ENCODE data around the gene SMYD3.

SMYD3 gene

DNA sequence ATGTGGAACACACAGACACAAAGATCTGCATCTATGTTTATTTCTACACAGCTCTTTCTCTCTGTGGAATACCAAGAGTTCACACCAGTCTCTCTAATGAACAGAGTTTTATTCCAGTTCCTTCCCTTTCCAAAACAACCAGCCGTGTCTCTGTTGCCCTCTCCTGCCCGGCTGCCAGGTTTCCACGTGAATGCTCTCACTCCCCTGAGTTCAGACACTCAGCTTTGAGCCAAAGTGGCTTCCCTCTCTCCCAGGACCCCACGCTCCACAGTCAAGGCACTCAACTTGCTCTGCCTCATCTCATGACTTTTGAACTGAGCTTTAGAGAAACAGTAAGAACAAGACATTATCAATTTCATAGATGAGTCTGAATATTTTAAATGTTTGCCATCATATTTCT is 488.9 kb downstream of the SMYD3 start:
- Histone ChIP-seq H3K9me3 (no peaks in the 10 kb centered on the region), H3K4me1 (no peaks in the 10 kb centered on the region), H3K4me3 (ENCODE audit: low read depth, low read length) (no peak overlapping the region), H3K36me3 (no peaks in the 10 kb centered on the region), H3K27me3 (no peaks in the 10 kb centered on the region)
- no peak for DNase-seq
- TF ChIP-seq, protein P1, sequence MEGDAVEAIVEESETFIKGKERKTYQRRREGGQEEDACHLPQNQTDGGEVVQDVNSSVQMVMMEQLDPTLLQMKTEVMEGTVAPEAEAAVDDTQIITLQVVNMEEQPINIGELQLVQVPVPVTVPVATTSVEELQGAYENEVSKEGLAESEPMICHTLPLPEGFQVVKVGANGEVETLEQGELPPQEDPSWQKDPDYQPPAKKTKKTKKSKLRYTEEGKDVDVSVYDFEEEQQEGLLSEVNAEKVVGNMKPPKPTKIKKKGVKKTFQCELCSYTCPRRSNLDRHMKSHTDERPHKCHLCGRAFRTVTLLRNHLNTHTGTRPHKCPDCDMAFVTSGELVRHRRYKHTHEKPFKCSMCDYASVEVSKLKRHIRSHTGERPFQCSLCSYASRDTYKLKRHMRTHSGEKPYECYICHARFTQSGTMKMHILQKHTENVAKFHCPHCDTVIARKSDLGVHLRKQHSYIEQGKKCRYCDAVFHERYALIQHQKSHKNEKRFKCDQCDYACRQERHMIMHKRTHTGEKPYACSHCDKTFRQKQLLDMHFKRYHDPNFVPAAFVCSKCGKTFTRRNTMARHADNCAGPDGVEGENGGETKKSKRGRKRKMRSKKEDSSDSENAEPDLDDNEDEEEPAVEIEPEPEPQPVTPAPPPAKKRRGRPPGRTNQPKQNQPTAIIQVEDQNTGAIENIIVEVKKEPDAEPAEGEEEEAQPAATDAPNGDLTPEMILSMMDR (IDR thresholded peaks at IDR 0.05; ENCODE audit: low read depth, low read length), result no peak

DNA sequence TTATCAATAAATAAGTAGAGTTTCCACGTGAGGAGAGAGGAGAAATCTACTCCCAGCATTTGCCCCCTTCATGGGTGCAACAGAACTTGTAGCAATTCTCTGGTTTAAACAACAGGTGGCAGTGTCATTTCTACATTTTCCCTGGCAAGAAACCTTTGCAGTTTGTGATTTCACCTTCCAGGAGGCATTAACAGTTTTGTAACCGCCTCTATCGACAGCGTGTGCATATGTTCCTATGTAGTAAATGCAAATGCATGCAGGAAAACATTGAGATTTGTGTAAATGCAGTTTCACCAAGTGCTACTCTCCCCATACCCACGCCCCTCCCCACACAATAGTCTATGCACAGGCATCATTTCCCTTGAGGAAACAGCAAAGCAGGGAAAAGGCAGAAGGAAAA is 494.7 kb downstream of the SMYD3 start:
- 0 out of 2 replicates have a peak overlapping the region, but pooled peaks have one; percentile 9 for H3K4me3 ChIP-seq (ENCODE audit: low read depth, low read length)
- H3K27me3 ChIP-seq, result no peaks in the 10 kb centered on the region
- no peaks in the 10 kb centered on the region for H3K36me3 ChIP-seq
- TF ChIP-seq, protein P1 (IDR thresholded peaks at IDR 0.05; ENCODE audit: low read depth, low read length), result peak; percentile 81
- peaks cover 4% of the 10 kb centered on the region; the same call in 1 of the 2 replicates for H3K4me1 ChIP-seq
- peak; percentile 24 for DNase-seq
- H3K9me3 ChIP-seq, result no peaks in the 10 kb centered on the region

DNA sequence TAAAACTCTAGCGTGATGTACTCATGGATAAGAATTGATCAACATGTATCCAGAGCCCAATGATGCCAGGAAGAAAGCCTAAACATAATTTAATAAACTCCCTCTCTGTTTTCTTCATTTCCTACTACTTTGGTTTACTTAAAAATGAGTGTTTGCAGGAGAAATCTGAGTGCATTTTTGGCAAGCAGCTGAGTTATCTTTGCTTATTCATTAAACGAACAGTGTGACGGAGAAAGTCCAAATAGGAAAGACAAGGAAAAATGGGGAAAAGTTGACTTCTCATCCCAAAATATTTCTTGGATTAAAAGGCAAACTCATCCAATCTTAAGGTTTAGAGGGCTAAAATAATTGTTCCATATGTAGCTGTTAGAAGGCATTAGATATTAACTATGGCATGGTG is 496.7 kb downstream of the SMYD3 start:
- Histone ChIP-seq H3K27me3 (no peaks in the 10 kb centered on the region), H3K4me1 (peaks cover 4% of the 10 kb centered on the region; the same call in 1 of the 2 replicates), H3K36me3 (no peaks in the 10 kb centered on the region), H3K9me3 (no peaks in the 10 kb centered on the region), H3K4me3 (ENCODE audit: low read depth, low read length) (no peak overlapping the region)
- TF ChIP-seq, protein P1 (IDR thresholded peaks at IDR 0.05; ENCODE audit: low read depth, low read length), result no peak
- DNase-seq, result no peak

DNA sequence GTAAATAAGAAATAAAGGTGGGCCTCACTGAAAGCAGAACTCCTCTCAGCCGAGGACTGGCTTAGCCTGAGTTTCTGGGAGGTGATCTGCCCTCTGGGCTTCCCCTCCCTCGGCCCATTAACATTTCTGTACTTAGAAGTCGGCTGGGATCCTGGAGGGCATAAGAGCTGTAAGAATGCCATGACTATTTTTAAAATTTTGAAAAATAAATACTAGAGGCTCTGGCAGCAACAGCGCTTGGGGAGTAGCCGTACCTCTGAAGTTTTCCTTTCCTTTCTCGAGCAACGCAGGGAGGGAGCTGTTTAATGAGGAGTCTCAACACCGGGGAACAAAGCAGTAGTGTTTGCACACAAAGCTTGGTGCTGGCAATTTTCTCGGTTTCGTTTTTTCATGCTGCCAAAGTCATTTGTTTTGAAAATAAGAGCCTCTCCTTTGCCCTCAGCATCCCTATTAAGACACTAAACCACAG is 498.7 kb downstream of the SMYD3 start:
- TF ChIP-seq, protein P1 (IDR thresholded peaks at IDR 0.05; ENCODE audit: low read depth, low read length), result no peak
- Histone ChIP-seq H3K4me3 (ENCODE audit: low read depth, low read length) (no peak overlapping the region), H3K9me3 (no peaks in the 10 kb centered on the region), H3K4me1 (peaks cover 4% of the 10 kb centered on the region; the same call in 1 of the 2 replicates), H3K27me3 (no peaks in the 10 kb centered on the region), H3K36me3 (no peaks in the 10 kb centered on the region)
- DNase-seq, result no peak

DNA sequence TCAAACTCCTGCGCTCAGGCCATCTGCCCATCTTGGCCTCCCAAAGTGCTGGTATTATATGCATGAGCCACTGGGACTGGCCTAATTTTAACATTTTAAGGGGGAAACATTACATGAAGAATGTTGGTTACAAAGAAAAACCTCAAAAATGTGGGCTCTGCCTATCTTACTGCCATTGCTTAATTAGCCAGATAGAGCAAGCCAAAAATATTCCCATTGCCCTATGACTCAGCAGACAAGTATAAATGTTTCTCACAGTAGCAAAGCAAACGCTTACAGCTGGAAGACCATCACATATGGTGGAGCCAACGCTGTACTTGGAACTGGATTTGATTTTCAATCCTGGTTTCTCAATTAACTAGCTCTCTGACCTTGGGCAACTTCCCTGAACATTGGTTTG is 502.0 kb downstream of the SMYD3 start:
- no peaks in the 10 kb centered on the region for H3K9me3 ChIP-seq
- no peaks in the 10 kb centered on the region for H3K27me3 ChIP-seq
- DNase-seq, result no peak
- H3K36me3 ChIP-seq, result no peaks in the 10 kb centered on the region
- TF ChIP-seq, protein P1 (IDR thresholded peaks at IDR 0.05; ENCODE audit: low read depth, low read length), result no peak
- H3K4me3 ChIP-seq (ENCODE audit: low read depth, low read length), result no peak overlapping the region
- peaks cover 7% of the 10 kb centered on the region for H3K4me1 ChIP-seq

DNA sequence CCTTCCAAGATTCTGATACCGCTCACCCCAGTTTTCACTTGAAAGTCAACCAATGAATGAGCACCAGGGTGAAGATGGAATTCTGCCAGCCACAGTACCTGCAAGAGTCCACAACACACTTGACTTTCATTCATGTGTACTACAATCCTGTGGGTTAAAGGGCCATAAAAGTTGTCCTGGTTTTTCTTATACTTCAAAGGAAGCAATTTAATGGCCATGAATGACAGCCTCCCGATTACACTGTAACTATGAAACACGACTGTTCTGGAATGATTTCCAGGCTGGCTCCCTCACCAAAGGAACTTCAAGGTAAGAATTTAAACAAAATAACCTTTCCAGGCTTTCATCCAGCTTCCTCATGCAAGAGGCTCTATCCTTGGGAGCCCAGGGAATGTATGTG is 502.8 kb downstream of the SMYD3 start:
- H3K27me3 ChIP-seq, result no peaks in the 10 kb centered on the region
- H3K4me3 ChIP-seq (ENCODE audit: low read depth, low read length), result no peak overlapping the region
- H3K9me3 ChIP-seq, result no peaks in the 10 kb centered on the region
- peaks cover 7% of the 10 kb centered on the region for H3K4me1 ChIP-seq
- DNase-seq, result no peak
- TF ChIP-seq, protein P1 (IDR thresholded peaks at IDR 0.05; ENCODE audit: low read depth, low read length), result no peak
- H3K36me3 ChIP-seq, result no peaks in the 10 kb centered on the region
